Measurements from ENCODE around the gene ACOT6.

GRCh38 chr14:73567951-73568885 lies 44.1 kb upstream of the ACOT6 start:
- no peak for TF ChIP-seq CTCF (IDR thresholded peaks at IDR 0.05; ENCODE audit: insufficient read depth, low read length)
- TF ChIP-seq GABPA (IDR thresholded peaks at IDR 0.05; ENCODE audit: low read depth), result no peak
- TF ChIP-seq POLR2AphosphoS5 (IDR thresholded peaks at IDR 0.05; ENCODE audit: low read depth), result no peak
- TF ChIP-seq REST (IDR thresholded peaks at IDR 0.05; ENCODE audit: insufficient replicate concordance, low read depth), result no peak

All from HL-60 (cell line).